Testis (tissue), 3 donors: ENCODE measurements around the gene SEL1L3. TPM values are rescaled to one million over a fixed set of nuclear protein-coding genes. Genes with fewer than 3 reads are reported as not detected.

Source experiments
- DNase-seq: peaks from one replicate; pipeline ENCODE4 v3.0.0-alpha.2; 2019
- H3K27ac ChIP-seq, 2 donors: fragments of 200-600 bp; sonication (generic); one replicate each; pipeline ENCODE4 v1.5.1; 2019
- H3K27me3 ChIP-seq: fragments of 200-600 bp; sonication (generic); one replicate; pipeline ENCODE4 v1.5.1; 2019
- H3K36me3 ChIP-seq: fragments of 200-600 bp; sonication (generic); one replicate; pipeline ENCODE4 v1.5.1; 2017; ENCODE audit warnings: low read depth; ENCODE audit errors: missing control alignments
- H3K4me1 ChIP-seq: fragments of 200-600 bp; sonication (generic); one replicate; pipeline ENCODE4 v1.5.1; 2019
- H3K4me3 ChIP-seq, 2 donors: fragments of 200-600 bp; sonication (generic); one replicate each; pipeline ENCODE4 v1.5.1; 2017 to 2019
- H3K9me3 ChIP-seq: fragments of 200-600 bp; sonication (generic); one replicate; pipeline ENCODE4 v1.5.1; 2017
- CTCF ChIP-seq, 3 experiments: fragments of 450-650 bp in 2 of 3; fragments of 200-600 bp in 1 of 3; sonication (generic) in 1 of 3; IDR thresholded peaks; one replicate each; pipeline ENCODE4 v1.5.1; 2016 to 2019; ENCODE audit warnings: antibody characterized with exemption in 3 of 3, mild to moderate bottlenecking in 2 of 3, moderate library complexity in 1 of 3
- POLR2A ChIP-seq: fragments of 450-650 bp; IDR thresholded peaks from one replicate; pipeline ENCODE4 v1.6.1; 2017; ENCODE audit warnings: antibody characterized with exemption, mild to moderate bottlenecking, moderate library complexity
- WGBS, 2 donors: methylation state at CpG; one replicate each; pipeline ENCODE4 v1.1.5; 2018; 5-methylcytosine and 5-hydroxymethylcytosine counted together
- intact Hi-C: fragments of 100-400 bp; cut with DNase I; formaldehyde crosslinking; loops from one replicate; pipeline ENCODE4 v1.15.1; 2023; ENCODE audit warnings: low total_unique reads
- polyA plus RNA-seq: library from polyadenylated mRNA; stranded (reverse); fragments of 350-450 nt; fragmentation: Illumina TruSeq; extraction: RNeasy Lipid Tissue Mini Kit (QIAGEN cat#74804); gene quantifications from one replicate; pipeline ENCODE4 v1.2.3, GENCODE V29; 2014; ENCODE audit warnings: low read depth, low replicate concordance; ENCODE audit not compliant: insufficient read depth
- total RNA-seq, 2 donors: library from RNA; depleted of rRNA; stranded (reverse); fragments of >200 nt; gene quantifications; one replicate each; pipeline ENCODE4 v1.2.3, GENCODE V29; 2016

SEL1L3 gene
- total and polyA plus RNA-seq, 3 donors from 2014 or later, result 5.0 to 15.6 (median 6.9) TPM

- H3K27ac ChIP-seq, result no peak overlapping the region
- H3K4me1 ChIP-seq, result no peaks in the 10 kb centered on the region
- no peak for DNase-seq
- WGBS, 2 donors, result 83 to 88% methylated on average over 4 of the region's 4 CpGs
- no peaks in the 10 kb centered on the region for H3K36me3 ChIP-seq
- TF ChIP-seq CTCF (IDR thresholded peaks at IDR 0.05) (no peak), POLR2A (no peak)
- no peaks in the 10 kb centered on the region for H3K27me3 ChIP-seq
- intact Hi-C loops, result no loop called here
- H3K4me3 ChIP-seq, result no peak overlapping the region
- H3K9me3 ChIP-seq, result no peaks in the 10 kb centered on the region
Observed at GRCh38 chr4:25771672-25772071, 91.1 kb downstream of the SEL1L3 start.

- no peak for DNase-seq
Observed at GRCh38 chr4:25770847-25771246, 91.9 kb downstream of the SEL1L3 start.

GRCh38 chr4:25769251-25769650 lies 93.5 kb downstream of the SEL1L3 start:
- TF ChIP-seq CTCF (IDR thresholded peaks at IDR 0.05) (no peak), POLR2A (no peak)
- Histone ChIP-seq H3K27ac (no peak overlapping the region), H3K9me3 (no peaks in the 10 kb centered on the region), H3K4me1 (no peaks in the 10 kb centered on the region), H3K36me3 (no peaks in the 10 kb centered on the region), H3K4me3 (no peak overlapping the region), H3K27me3 (no peaks in the 10 kb centered on the region)
- intact Hi-C loops, result no loop called here
- DNase-seq, result peak; percentile 41
- WGBS, 2 donors, result 28 to 32% methylated on average over 3 to 4 of the region's 4 CpGs

More at GRCh38 chr4:25770847-25771246, 91.9 kb downstream of the SEL1L3 start:
- TF ChIP-seq POLR2A, result no peak
- TF ChIP-seq CTCF (IDR thresholded peaks at IDR 0.05), result no peak
- intact Hi-C loops, result no loop called here
- Histone ChIP-seq H3K27me3 (no peaks in the 10 kb centered on the region), H3K4me1 (no peaks in the 10 kb centered on the region), H3K36me3 (no peaks in the 10 kb centered on the region), H3K4me3 (no peak overlapping the region), H3K27ac (no peak overlapping the region), H3K9me3 (no peaks in the 10 kb centered on the region)
- WGBS, 2 donors, result 50 to 76% methylated on average over 1 of the region's 1 CpG

GRCh38 chr4:25767877-25768725 lies 94.7 kb downstream of the SEL1L3 start:
- no peaks in the 10 kb centered on the region for H3K4me1 ChIP-seq
- no peak for TF ChIP-seq POLR2A
- peak; percentile 54 to 67 (median 60) for TF ChIP-seq CTCF (IDR thresholded peaks at IDR 0.05)
- intact Hi-C loops, result no loop called here
- no peaks in the 10 kb centered on the region for H3K9me3 ChIP-seq
- peak; percentile 82 for DNase-seq
- H3K27ac ChIP-seq, result no peak overlapping the region
- WGBS, 2 donors, result 43 to 48% methylated on average over 8 of the region's 8 CpGs
- no peaks in the 10 kb centered on the region for H3K36me3 ChIP-seq
- H3K4me3 ChIP-seq, result no peak overlapping the region
- H3K27me3 ChIP-seq, result no peaks in the 10 kb centered on the region
